Peyer's patch (tissue), 4 donors: ENCODE results near the gene KCNJ8.

ENCODE experiments used
- POLR2A ChIP-seq, 2 donors: fragments of 450-650 bp; IDR thresholded peaks; one replicate each; pipeline ENCODE4 v1.5.1; 2017; ENCODE audit warnings: antibody characterized with exemption in 2 of 2, mild to moderate bottlenecking in 2 of 2, moderate library complexity in 2 of 2
- TF ChIP-seq, protein P1 (sequence below), 6 experiments: fragments of 450-650 bp in 4 of 6; fragments of 200-600 bp in 2 of 6; sonication (generic) in 1 of 6; IDR thresholded peaks; one replicate each; pipeline ENCODE4 v1.5.1; 2017 to 2019; ENCODE audit warnings: antibody characterized with exemption in 6 of 6, mild to moderate bottlenecking in 3 of 6, moderate library complexity in 1 of 6

DNA sequence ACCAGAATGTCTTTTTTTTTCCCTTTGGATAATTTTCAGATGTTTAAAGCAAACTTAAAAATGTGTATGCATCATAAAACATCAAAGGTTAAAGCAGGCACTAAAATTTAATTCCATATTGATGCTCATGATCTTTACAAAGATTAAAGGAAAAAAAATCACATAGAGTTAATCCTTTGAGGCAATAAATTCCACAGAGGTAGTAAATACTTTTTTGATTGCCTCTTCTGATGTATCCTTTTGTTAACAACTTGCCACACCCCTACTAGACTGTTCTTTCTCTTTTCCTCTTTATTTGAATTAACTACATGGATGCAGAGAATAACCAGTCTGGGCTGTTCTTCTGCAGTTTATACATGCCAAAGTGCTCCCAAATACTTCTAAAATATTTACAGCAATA, 45.2 kb upstream of the KCNJ8 start:
- TF ChIP-seq, protein P1, sequence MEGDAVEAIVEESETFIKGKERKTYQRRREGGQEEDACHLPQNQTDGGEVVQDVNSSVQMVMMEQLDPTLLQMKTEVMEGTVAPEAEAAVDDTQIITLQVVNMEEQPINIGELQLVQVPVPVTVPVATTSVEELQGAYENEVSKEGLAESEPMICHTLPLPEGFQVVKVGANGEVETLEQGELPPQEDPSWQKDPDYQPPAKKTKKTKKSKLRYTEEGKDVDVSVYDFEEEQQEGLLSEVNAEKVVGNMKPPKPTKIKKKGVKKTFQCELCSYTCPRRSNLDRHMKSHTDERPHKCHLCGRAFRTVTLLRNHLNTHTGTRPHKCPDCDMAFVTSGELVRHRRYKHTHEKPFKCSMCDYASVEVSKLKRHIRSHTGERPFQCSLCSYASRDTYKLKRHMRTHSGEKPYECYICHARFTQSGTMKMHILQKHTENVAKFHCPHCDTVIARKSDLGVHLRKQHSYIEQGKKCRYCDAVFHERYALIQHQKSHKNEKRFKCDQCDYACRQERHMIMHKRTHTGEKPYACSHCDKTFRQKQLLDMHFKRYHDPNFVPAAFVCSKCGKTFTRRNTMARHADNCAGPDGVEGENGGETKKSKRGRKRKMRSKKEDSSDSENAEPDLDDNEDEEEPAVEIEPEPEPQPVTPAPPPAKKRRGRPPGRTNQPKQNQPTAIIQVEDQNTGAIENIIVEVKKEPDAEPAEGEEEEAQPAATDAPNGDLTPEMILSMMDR (IDR thresholded peaks at IDR 0.05): no peak
- no peak for TF ChIP-seq POLR2A (IDR thresholded peaks at IDR 0.05)
